HT-29 (cell line): Measurements from ENCODE around the gene MCTP2. TPM values are rescaled to one million over a fixed set of nuclear protein-coding genes. Genes with fewer than 3 reads are reported as not detected.
"Not testable (repeated sequence)": the region's sequence is repeated elsewhere in the genome, so short reads cannot be mapped to it uniquely, and the experiment has no call there.

Experiments used
- DNase-seq: peaks from one replicate; pipeline ENCODE4 v3.0.0-alpha.2; 2015; ENCODE audit warnings: low spot score
- total RNA-seq: library from RNA; depleted of rRNA; stranded (reverse); fragments of >200 nt; shearing (Covaris generic); gene quantifications from 2 replicates; pipeline ENCODE4 v1.2.3, GENCODE V29; 2014

Gene MCTP2
- total RNA-seq, 1 experiment from 2014 or later: 20.0 TPM

GRCh38 chr15:94446441-94446840, 215.1 kb downstream of the MCTP2 start:
- no peak for DNase-seq

GRCh38 chr15:94451466-94451865, 220.1 kb downstream of the MCTP2 start:
- DNase-seq: no peak

- DNase-seq: no peak
Observed at GRCh38 chr15:94453227-94453988, 222.0 kb downstream of the MCTP2 start.

GRCh38 chr15:94455297-94455696, 223.9 kb downstream of the MCTP2 start:
- DNase-seq: no peak

GRCh38 chr15:94456226-94456625, 224.9 kb downstream of the MCTP2 start:
- DNase-seq: no peak

- no peak for DNase-seq
Observed at GRCh38 chr15:94457661-94458060, 226.3 kb downstream of the MCTP2 start.

- no peak for DNase-seq
Observed at GRCh38 chr15:94460624-94461023, 229.3 kb downstream of the MCTP2 start.

- peak; percentile 15 for DNase-seq
Observed at GRCh38 chr15:94467034-94467433, 235.7 kb downstream of the MCTP2 start.

GRCh38 chr15:94470492-94470891, 239.1 kb downstream of the MCTP2 start:
- DNase-seq: peak; percentile 19

GRCh38 chr15:94476686-94477085, 245.3 kb downstream of the MCTP2 start:
- DNase-seq: no peak

GRCh38 chr15:94477913-94478553, 246.7 kb downstream of the MCTP2 start:
- DNase-seq: no peak

GRCh38 chr15:94478763-94479162, 247.4 kb downstream of the MCTP2 start:
- no peak for DNase-seq

- no peak for DNase-seq
Observed at GRCh38 chr15:94480289-94480834, 249.0 kb downstream of the MCTP2 start.

- no peak for DNase-seq
Observed at GRCh38 chr15:94485148-94485719, 253.9 kb downstream of the MCTP2 start.

- no peak for DNase-seq
Observed at GRCh38 chr15:94487635-94488034, 256.3 kb downstream of the MCTP2 start.

GRCh38 chr15:94493176-94493575, 261.8 kb downstream of the MCTP2 start:
- no peak for DNase-seq

- not testable (repeated sequence) for DNase-seq
Observed at GRCh38 chr15:94493586-94493985, 262.2 kb downstream of the MCTP2 start.

- no peak for DNase-seq
Observed at GRCh38 chr15:94494732-94495131, 263.4 kb downstream of the MCTP2 start.

GRCh38 chr15:94503293-94503692, 271.9 kb downstream of the MCTP2 start:
- no peak for DNase-seq

GRCh38 chr15:94509259-94509658, 277.9 kb downstream of the MCTP2 start:
- no peak for DNase-seq

- DNase-seq: no peak
Observed at GRCh38 chr15:94522125-94522524, 290.8 kb downstream of the MCTP2 start.

GRCh38 chr15:94523873-94524272, 292.5 kb downstream of the MCTP2 start:
- DNase-seq: no peak

GRCh38 chr15:94524565-94524964, 293.2 kb downstream of the MCTP2 start:
- peak; percentile 46 for DNase-seq
